ENCODE measurements around the gene GUCY1B1.
"Not testable (repeated sequence)": the region's sequence is repeated elsewhere in the genome, so short reads cannot be mapped to it uniquely, and the experiment has no call there.

GUCY1B1 gene

GRCh38 chr4:155762334-155762733 lies 3.5 kb downstream of the GUCY1B1 start:
- no peak for DNase-seq

GRCh38 chr4:155763551-155763950 lies 4.7 kb downstream of the GUCY1B1 start:
- DNase-seq = no peak

GRCh38 chr4:155765149-155765548 lies 6.3 kb downstream of the GUCY1B1 start:
- DNase-seq = no peak

- DNase-seq = no peak
These were observed 7.8 kb downstream of the GUCY1B1 start for GRCh38 chr4:155766622-155767021.

- DNase-seq = no peak
These were observed 9.5 kb downstream of the GUCY1B1 start for GRCh38 chr4:155768370-155768769.

- DNase-seq = no peak
These were observed 10.3 kb downstream of the GUCY1B1 start for GRCh38 chr4:155769090-155769489.

GRCh38 chr4:155772459-155773195 lies 13.8 kb downstream of the GUCY1B1 start:
- DNase-seq = no peak

- DNase-seq = no peak
These were observed 14.5 kb downstream of the GUCY1B1 start for GRCh38 chr4:155773196-155773800.

GRCh38 chr4:155774033-155774432 lies 15.2 kb downstream of the GUCY1B1 start:
- DNase-seq = no peak

GRCh38 chr4:155777971-155778735 lies 19.3 kb downstream of the GUCY1B1 start:
- no peak for DNase-seq

- DNase-seq = no peak
These were observed 22.0 kb downstream of the GUCY1B1 start for GRCh38 chr4:155780775-155781174.

- DNase-seq = no peak
These were observed 22.5 kb downstream of the GUCY1B1 start for GRCh38 chr4:155781249-155781831.

- DNase-seq = no peak
These were observed 25.8 kb downstream of the GUCY1B1 start for GRCh38 chr4:155784637-155785036.

GRCh38 chr4:155785828-155786227 lies 27.0 kb downstream of the GUCY1B1 start:
- DNase-seq = no peak

- no peak for DNase-seq
These were observed 28.4 kb downstream of the GUCY1B1 start for GRCh38 chr4:155787113-155787710.

GRCh38 chr4:155789391-155789790 lies 30.6 kb downstream of the GUCY1B1 start:
- DNase-seq = no peak

GRCh38 chr4:155789982-155790381 lies 31.2 kb downstream of the GUCY1B1 start:
- no peak for DNase-seq

- DNase-seq = no peak
These were observed 35.9 kb downstream of the GUCY1B1 start for GRCh38 chr4:155794589-155795236.

- DNase-seq = no peak
These were observed 37.2 kb downstream of the GUCY1B1 start for GRCh38 chr4:155795991-155796390.

- not testable (repeated sequence) for DNase-seq
These were observed 38.8 kb downstream of the GUCY1B1 start for GRCh38 chr4:155797581-155797980.

- no peak for DNase-seq
These were observed 40.4 kb downstream of the GUCY1B1 start for GRCh38 chr4:155799116-155799793.

- DNase-seq = no peak
These were observed 40.9 kb downstream of the GUCY1B1 start for GRCh38 chr4:155799794-155800123.
